ENCODE measurements around the gene RNF123.

DNA sequence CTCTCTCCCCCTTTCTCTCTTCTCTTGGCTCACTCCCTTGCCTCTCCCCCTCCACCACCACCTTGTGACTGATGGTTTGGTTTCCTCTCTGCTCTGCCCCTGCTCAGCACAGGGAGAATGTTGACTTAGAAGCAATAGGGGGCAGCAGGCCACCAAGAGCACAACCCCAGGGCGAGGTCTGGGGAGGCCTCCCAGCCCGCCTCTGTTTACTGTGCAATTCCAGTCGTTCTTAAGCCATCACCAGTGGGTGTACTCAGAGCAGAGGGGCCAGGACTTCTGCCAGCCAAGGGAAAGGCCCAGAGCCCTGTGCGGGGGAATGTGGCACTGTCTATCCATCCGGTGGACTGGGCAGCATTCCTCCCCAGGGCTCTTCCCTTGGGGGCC, 21.0 kb upstream of the RNF123 start:
- TF ChIP-seq, protein P1, sequence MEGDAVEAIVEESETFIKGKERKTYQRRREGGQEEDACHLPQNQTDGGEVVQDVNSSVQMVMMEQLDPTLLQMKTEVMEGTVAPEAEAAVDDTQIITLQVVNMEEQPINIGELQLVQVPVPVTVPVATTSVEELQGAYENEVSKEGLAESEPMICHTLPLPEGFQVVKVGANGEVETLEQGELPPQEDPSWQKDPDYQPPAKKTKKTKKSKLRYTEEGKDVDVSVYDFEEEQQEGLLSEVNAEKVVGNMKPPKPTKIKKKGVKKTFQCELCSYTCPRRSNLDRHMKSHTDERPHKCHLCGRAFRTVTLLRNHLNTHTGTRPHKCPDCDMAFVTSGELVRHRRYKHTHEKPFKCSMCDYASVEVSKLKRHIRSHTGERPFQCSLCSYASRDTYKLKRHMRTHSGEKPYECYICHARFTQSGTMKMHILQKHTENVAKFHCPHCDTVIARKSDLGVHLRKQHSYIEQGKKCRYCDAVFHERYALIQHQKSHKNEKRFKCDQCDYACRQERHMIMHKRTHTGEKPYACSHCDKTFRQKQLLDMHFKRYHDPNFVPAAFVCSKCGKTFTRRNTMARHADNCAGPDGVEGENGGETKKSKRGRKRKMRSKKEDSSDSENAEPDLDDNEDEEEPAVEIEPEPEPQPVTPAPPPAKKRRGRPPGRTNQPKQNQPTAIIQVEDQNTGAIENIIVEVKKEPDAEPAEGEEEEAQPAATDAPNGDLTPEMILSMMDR (IDR thresholded peaks at IDR 0.05), result no peak
- no peak for TF ChIP-seq POLR2A (IDR thresholded peaks at IDR 0.05)
